Activated CD8-positive, alpha-beta memory T cell treated with anti-CD3 and anti-CD28 coated beads for 1 hour (primary cell): ENCODE data around the gene B3GNT9.

Experiments
- DNase-seq, 2 donors: peaks; one replicate each; pipeline ENCODE4 v3.0.0-alpha.2; 2020; ENCODE audit warnings: low read depth in 1 of 2; ENCODE audit errors: extremely low read depth in 1 of 2

The B3GNT9 gene

GRCh38 chr16:67150833-67151396, at the start of gene B3GNT9:
Gene B3GNT9, minus strand, starts transcription at chr16:67150998. Its CDS starts 513 bp downstream, at chr16:67150485.
- DNase-seq, result no peak

GRCh38 chr16:67200491-67200890, 49.7 kb upstream of the B3GNT9 start:
- DNase-seq, result no peak

- no peak for DNase-seq
These were observed 49.0 kb upstream of the B3GNT9 start for GRCh38 chr16:67199808-67200198.

GRCh38 chr16:67199011-67199807, 48.4 kb upstream of the B3GNT9 start, which contains the start of gene ELMO3:
Gene ELMO3, plus strand, starts transcription at chr16:67199131. Its CDS starts 196 bp downstream, at chr16:67199327.
- no peak for DNase-seq

DNA sequence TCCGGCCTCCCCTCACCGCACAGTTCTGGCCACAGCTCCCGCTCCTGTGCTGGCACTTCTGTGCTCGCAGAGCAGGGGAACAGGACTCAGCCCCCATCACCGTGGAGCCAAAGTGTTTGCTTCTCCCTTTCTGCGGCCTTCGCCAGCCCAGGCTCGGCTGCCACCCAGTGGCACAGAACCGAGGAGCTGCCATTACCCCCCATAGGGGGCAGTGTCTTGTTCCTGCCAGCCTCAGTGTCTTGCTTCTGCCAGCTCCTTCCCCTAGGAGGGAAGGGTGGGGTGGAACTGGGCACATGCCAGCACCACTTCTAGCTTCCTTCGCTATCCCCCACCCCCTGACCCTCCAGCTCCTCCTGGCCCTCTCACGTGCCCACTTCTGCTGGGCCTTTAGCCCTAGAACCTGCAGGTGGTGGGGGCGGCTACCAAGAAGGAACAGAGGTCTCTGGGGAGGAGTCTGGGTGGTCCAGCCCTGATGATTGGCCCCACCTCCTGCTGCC, 47.5 kb upstream of the B3GNT9 start:
- no peak for DNase-seq

DNA sequence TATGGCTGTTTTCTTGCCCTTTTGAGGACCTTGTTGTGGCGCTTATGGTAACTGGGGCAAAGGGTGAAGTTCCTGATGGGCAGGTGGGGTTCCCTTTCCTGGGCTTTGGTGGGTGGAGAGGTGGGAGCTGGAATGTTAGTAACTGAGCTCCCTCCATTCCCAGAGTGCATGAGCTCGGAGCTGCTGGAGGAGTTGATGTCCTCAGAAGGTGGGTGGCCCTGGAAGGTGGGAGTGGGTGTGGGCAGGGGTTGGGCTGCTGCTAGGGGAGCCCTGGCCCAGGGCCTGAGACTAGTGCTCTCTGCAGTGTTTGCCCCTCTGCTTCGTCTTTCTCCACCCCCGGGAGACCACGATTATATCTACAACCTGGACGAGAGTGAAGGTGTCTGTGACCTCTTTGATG, 46.9 kb upstream of the B3GNT9 start:
- no peak for DNase-seq

DNA sequence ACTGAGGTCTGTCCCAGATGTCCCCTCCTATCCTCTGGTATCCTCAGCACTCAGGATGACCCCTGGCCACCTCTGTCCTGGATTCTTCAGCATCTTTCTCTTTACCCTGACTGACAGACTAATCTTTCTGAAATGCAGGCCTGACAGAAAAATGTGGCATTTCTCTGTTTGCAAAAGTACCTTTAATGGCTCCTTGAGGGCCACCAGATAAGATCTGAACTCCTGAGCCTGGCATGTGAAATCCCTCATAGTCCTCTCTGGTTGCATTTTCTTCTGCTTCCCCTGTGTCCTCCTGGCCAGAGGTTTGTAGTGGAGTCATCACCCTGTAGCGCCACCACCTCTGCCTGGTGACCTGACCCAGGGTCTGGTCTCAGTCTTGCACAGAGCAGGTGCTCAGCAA, 46.1 kb upstream of the B3GNT9 start:
- no peak for DNase-seq

GRCh38 chr16:67195676-67196075, 44.9 kb upstream of the B3GNT9 start:
- DNase-seq, result no peak

DNA sequence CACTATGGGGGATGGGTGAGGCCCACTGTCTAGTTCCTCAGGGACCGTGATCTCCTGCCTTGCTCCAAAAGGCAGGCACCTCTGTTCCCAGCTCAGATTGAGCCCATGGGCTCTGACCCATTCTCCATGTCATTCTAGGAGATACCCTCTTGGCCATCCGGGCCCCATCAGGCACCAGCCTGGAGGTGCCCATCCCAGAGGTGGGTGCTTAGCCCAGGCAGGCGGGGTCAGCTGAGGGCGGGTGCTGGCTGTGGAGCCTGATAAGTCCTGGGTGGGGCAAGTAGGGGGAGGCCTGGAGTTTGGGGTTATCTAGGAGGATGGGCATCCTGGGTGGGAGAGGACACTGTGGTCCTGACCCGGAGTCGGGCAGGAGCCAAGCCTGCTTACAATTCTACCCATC, 43.5 kb upstream of the B3GNT9 start:
- no peak for DNase-seq

- DNase-seq, result no peak
These were observed 42.7 kb upstream of the B3GNT9 start for GRCh38 chr16:67193536-67193935.

- no peak for DNase-seq
These were observed 42.1 kb upstream of the B3GNT9 start for GRCh38 chr16:67192781-67193361.

DNA sequence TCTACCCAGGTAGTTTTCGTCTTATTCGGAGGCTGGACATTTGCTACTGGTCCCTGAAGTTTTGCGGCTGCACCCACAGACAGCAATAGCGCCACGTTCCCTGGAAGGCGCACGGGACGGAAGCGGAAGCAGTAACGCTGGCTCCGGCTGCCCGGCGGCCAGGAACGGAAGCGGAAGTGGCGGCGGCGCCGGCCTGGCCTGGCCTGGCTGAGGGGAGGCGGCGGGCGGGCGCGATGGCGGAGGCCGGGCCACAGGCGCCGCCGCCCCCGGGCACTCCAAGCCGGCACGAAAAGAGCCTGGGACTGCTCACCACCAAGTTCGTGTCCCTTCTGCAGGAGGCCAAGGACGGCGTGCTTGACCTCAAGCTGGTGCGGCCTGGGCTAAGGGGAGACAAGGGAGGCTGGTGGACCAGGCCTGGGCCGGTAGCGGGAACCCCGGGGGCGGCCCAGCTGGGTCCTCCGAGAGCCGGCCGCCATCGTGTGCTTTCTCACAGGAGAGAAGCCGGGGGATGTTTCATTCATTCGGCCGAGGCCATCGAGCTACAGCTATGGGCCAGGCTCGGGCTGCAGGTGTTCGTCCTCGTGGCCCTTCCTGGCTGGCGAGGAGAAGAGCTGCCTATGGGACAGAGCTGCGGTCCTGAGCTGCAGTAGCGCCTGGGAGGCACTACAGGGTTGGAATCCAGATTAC, 41.3 kb upstream of the B3GNT9 start, which contains the start of gene E2F4:
TSS of gene E2F4 (plus strand) at position 161 of the 687 bp plus-strand sequence. CDS start at position 234, 73 bp downstream.
- peak; percentile 61 to 76 for DNase-seq

DNA sequence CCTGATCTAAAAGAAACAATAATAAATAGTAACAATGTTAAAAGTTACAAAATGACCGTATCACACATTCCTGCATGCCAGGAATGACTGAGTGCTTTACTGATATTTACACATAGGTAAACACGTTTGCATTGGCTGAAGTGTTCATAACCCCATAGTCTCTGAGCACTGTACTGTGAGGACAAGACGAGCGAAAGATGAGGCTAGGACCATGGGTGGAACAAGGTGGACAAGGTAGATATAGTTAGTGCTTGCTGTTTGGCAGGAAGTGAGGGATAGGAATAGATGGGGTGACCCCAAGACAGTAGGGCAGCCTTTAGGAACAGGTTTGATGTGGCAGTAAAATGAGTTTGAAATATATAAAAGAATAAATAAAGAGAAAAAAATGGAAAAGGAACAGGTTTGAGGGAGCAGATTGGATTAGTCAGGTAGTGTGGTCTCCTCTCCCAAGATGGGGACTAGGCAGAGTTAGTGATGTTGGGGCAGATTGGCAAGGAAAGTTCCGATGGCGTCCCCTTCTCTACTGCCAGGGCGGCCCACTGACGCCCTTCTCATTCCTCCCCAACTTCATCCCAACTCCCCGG, 40.7 kb upstream of the B3GNT9 start:
- no peak for DNase-seq

DNA sequence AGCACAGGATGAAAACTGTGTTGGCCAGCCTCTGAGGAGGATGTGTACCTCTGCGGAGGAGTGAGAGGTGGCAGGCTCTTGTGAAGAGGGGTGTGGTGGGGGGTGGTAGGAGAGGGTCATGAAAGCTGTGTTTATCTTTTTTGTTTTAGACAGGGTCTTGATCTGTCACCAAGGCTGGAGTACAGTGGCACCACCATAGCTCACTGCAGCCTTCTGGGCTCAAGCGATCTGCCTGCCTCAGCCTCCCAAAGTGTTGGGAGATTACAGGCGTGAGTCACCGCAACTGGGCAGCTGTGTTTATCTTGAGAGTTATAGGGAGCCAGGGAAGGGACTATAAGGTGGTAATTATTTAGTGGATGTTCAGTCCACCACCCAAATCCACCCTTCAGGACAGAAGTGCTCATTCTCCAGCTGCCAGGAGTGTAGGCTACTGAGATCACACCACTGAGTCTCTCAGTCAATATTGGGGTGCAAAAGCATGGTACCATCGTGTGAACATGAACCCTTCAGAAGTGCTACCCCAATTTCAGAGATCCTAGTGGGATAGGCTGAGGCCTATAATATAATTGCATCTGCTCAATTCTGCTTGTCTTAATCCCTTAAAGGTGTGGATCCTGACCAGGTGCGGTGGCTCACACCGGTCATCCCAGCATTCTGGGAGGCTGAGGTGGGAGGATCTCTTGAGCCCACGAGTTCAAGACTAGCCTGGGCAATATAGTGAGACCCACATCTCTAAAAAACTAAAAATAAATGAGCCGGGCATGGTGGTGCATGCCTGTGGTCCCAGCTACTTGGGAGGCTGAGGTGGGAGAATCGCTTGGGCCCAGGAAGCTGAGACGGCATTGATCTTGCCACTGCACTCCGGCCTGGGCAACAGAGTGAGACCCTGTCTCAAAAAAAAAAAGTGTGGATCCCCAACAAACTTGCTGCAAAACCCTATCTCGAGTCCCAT, 39.9 kb upstream of the B3GNT9 start:
- DNase-seq, result no peak

DNA sequence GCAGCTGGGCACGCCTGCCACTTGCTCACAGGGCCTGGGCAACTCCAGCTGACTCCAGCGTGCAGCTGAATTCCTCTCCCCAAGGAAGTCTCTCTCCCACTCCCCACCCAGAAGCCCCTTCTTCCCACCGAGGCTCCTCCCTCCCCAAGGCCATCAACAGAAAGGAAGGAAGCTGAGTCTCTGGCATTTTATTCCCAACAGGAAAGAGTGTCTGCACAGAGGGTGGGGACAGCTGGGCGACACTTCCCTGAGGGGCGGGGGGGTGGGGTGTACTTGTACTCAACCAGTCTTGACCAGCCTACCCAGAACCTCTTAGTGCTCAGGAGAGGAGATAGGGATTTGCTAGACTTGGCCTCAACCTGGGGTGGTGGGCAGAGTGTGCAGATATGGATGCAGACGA, 39.2 kb upstream of the B3GNT9 start, which contains the start of gene EXOC3L1:
TSS of gene EXOC3L1 (minus strand) at position 96 of the 400 bp plus-strand sequence. CDS start 460 bp downstream, outside the sequence.
- DNase-seq, result no peak

GRCh38 chr16:67188798-67189197, 38.0 kb upstream of the B3GNT9 start:
- no peak for DNase-seq

GRCh38 chr16:67188323-67188722, 37.5 kb upstream of the B3GNT9 start:
- no peak for DNase-seq

- DNase-seq, result no peak
These were observed 36.5 kb upstream of the B3GNT9 start for GRCh38 chr16:67187175-67187890.

- DNase-seq, result no peak
These were observed 35.8 kb upstream of the B3GNT9 start for GRCh38 chr16:67186550-67186950.
